Activated naive CD4-positive, alpha-beta T cell treated with anti-CD3 and anti-CD28 coated beads for 36 hours (primary cell): ENCODE results near the gene SLC25A26. TPM values are rescaled to one million over a fixed set of nuclear protein-coding genes. Genes with fewer than 3 reads are reported as not detected.
A peak's percentile ranks its signal among the peaks of the same experiment; 100 is the strongest.

Source experiments
- CTCF ChIA-PET: fragments of 350-600 bp; sonication (Branson Sonifier 250); formaldehyde crosslinking; loops from one replicate; lab custom pipeline; 2021; ENCODE audit warnings: antibody characterized with exemption; lab: Charles Lee
- DNase-seq: peaks from one replicate; pipeline ENCODE4 v3.0.0-alpha.2; 2020
- H3K27ac Mint-ChIP-seq: one replicate; pipeline ENCODE4 v1.8.0; 2021; ENCODE audit warnings: mild to moderate bottlenecking, mixed read lengths
- H3K27me3 Mint-ChIP-seq: one replicate; pipeline ENCODE4 v1.8.0; 2021; ENCODE audit warnings: low read depth, mixed read lengths
- H3K36me3 Mint-ChIP-seq: one replicate; pipeline ENCODE4 v1.8.0; 2021; ENCODE audit warnings: low read depth, mixed read lengths
- H3K4me1 Mint-ChIP-seq: one replicate; pipeline ENCODE4 v1.8.0; 2021; ENCODE audit warnings: low read depth, mixed read lengths
- H3K4me3 Mint-ChIP-seq: one replicate; pipeline ENCODE4 v1.8.0; 2021; ENCODE audit warnings: mild to moderate bottlenecking, moderate library complexity, mixed read lengths
- H3K9me3 Mint-ChIP-seq: one replicate; pipeline ENCODE4 v1.8.0; 2021; ENCODE audit warnings: mixed read lengths
- intact Hi-C: fragments of 100-400 bp; cut with micrococcal nuclease; formaldehyde crosslinking; loops from one replicate; pipeline ENCODE4 v1.15.1; 2023
- total RNA-seq, 2 experiments: library from RNA; stranded (reverse); gene quantifications; one replicate each; pipeline ENCODE4 v1.2.3, GENCODE V29; 2021

Gene SLC25A26
- total RNA-seq, 2 experiments from 2014 or later, result 25.3 to 26.3 TPM

DNA sequence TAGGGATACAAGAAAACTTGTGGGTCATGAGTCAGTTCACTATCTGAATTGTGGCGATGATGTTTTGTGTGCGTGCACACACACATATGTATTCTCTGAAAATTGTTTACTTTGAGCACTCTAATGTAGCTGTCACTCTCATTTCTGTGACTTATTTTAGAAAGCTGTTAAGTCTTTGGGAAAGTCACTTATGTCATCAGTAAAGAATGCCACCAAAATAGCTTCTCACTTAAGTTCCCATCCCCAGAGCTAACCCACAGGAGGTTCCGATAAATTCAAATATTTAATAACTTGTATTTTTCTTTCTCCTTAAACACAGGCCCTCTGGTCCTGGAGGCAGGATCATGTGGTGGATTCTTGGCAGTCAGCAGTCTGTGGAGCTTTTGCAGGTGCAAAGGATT is 141.7 kb downstream of the SLC25A26 start:
- intact Hi-C loops, result no loop called here
- H3K27ac Mint-ChIP-seq, result no peak overlapping the region
- DNase-seq, result no peak
- no peaks in the 10 kb centered on the region for H3K9me3 Mint-ChIP-seq
- H3K36me3 Mint-ChIP-seq, result peaks cover 3% of the 10 kb centered on the region
- H3K4me1 Mint-ChIP-seq, result no peaks in the 10 kb centered on the region
- H3K4me3 Mint-ChIP-seq, result no peak overlapping the region
- CTCF ChIA-PET, result interaction anchor here (0.6 kb wide), 1 partner anchor 238 kb away, joined by 3 read pairs; no protein-coding TSS in a partner anchor
- no peaks in the 10 kb centered on the region for H3K27me3 Mint-ChIP-seq

DNA sequence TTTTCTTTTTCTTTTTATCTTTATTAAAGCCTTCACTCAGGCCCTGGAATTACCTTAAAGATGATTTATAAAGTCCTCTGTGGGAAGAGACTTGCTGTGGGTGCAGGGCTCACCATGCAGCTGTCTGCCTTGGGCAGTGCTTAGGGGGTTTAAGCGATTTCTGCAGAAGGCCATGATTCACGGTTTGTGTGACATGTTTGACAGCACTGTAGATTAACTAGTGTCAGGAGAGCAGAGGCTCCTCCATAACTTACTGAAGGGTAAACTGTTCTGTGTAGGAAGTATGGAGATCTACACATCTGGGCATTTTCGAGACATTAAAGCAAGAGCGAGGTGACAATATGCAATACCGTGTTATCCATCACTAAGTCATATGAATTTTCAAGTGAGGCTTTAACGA is 142.3 kb downstream of the SLC25A26 start:
- no peak for DNase-seq
- Mint-ChIP-seq H3K27ac (no peak overlapping the region), H3K27me3 (no peaks in the 10 kb centered on the region), H3K4me1 (no peaks in the 10 kb centered on the region), H3K9me3 (no peaks in the 10 kb centered on the region), H3K4me3 (no peak overlapping the region), H3K36me3 (peaks cover 3% of the 10 kb centered on the region)
- CTCF ChIA-PET, result no interaction called here
- intact Hi-C loops, result no loop called here

DNA sequence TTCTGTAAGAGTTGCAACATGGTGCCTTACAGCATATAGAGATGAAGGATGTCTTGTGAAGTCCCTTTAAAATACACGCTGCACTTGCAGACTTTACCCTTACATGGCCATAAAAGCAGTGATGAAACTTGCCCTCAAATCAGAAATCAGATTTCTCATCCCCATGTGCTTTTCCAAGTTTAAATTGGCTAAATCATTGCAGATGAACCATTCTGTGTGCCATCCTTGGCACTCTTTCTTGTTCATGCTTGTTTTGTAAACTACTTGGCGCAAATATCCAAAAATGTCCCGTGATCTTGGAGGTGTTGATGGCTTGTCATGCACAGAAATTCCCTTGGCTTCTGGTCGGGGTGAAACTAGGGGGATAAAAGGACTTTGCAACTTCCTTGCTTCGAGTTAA is 144.3 kb downstream of the SLC25A26 start:
- CTCF ChIA-PET, result no interaction called here
- H3K4me3 Mint-ChIP-seq, result no peak overlapping the region
- H3K4me1 Mint-ChIP-seq, result no peaks in the 10 kb centered on the region
- H3K9me3 Mint-ChIP-seq, result no peaks in the 10 kb centered on the region
- DNase-seq, result no peak
- intact Hi-C loops, result no loop called here
- peaks cover 4% of the 10 kb centered on the region for H3K36me3 Mint-ChIP-seq
- H3K27me3 Mint-ChIP-seq, result no peaks in the 10 kb centered on the region
- no peak overlapping the region for H3K27ac Mint-ChIP-seq

DNA sequence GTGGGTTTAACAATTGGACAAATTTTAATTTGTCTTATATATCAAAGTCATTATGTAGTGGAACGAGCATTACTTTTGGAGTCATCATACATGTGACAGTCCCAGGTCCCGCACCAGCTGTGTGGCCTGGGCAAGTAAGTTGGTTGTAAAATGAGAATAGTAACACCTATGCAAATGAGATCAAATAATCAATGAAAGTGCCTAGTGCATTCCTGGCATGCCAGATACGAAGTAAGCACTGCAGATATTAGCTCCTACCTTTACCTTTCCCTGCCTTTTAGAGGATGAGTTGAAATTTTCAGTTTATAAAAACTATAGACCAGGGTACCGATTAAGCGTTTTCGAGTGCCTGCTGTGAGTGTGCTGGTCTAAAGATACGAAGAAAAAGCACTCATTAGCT is 145.9 kb downstream of the SLC25A26 start:
- no peaks in the 10 kb centered on the region for H3K27me3 Mint-ChIP-seq
- H3K4me1 Mint-ChIP-seq, result no peaks in the 10 kb centered on the region
- intact Hi-C loops, result no loop called here
- CTCF ChIA-PET, result no interaction called here
- H3K36me3 Mint-ChIP-seq, result peaks cover 8% of the 10 kb centered on the region
- H3K4me3 Mint-ChIP-seq, result no peak overlapping the region
- DNase-seq, result no peak
- H3K27ac Mint-ChIP-seq, result no peak overlapping the region
- no peaks in the 10 kb centered on the region for H3K9me3 Mint-ChIP-seq

GRCh38 chr3:66367979-66368378 is 147.2 kb downstream of the SLC25A26 start:
- intact Hi-C loops, result no loop called here
- no peaks in the 10 kb centered on the region for H3K9me3 Mint-ChIP-seq
- H3K27ac Mint-ChIP-seq, result no peak overlapping the region
- DNase-seq, result no peak
- CTCF ChIA-PET, result interaction anchor here (0.6 to 0.7 kb wide), 3 partner anchors 10 to 436 kb away, joined by 3 to 4 read pairs (median 3); no protein-coding TSS in a partner anchor
- H3K4me1 Mint-ChIP-seq, result no peaks in the 10 kb centered on the region
- H3K4me3 Mint-ChIP-seq, result no peak overlapping the region
- no peaks in the 10 kb centered on the region for H3K27me3 Mint-ChIP-seq
- H3K36me3 Mint-ChIP-seq, result peaks cover 9% of the 10 kb centered on the region

DNA sequence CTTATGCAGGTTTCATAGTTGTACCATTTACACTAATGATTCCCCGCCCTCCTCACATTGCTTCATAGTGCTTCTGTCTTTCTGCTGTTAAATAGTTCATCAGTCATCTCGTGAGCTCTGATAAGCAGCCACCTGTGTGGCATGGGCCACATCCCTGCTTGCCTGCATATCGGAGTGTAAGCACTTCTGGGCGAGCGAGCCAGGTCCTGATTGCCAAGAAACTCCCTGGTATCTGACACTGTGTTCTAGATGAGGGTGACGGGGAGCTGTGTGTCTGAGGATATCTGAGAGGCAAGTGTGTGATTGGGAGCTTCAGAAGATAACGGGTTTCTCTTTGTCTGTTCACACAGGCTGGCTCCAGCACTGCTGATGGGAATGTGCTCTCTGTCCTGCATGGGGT is 149.4 kb downstream of the SLC25A26 start:
- intact Hi-C loops, result no loop called here
- Mint-ChIP-seq H3K4me3 (no peak overlapping the region), H3K27ac (no peak overlapping the region), H3K9me3 (no peaks in the 10 kb centered on the region), H3K36me3 (peaks cover 9% of the 10 kb centered on the region), H3K27me3 (no peaks in the 10 kb centered on the region), H3K4me1 (no peaks in the 10 kb centered on the region)
- no peak for DNase-seq
- CTCF ChIA-PET, result no interaction called here

DNA sequence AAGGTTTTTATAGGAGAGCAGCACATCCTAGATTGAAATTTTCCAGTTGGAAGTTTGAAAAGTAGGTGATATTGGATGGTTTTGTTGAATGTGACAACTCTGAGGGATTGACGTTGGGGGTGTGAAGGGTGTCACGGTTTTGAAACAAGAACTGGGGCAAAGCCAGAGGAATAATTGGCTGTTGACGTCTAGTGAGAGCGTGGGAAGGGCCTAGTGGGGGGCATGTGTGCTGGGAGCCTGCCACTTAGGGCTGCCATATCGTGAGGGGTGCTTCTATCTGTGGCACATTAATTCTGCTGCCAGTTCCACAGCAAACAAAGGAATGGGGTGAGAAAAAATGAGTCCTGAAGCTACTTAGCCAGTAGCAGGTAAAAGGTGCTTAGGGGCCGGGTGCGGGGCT is 150.6 kb downstream of the SLC25A26 start:
- no peak for DNase-seq
- Mint-ChIP-seq H3K9me3 (no peaks in the 10 kb centered on the region), H3K27ac (no peak overlapping the region), H3K4me3 (no peak overlapping the region), H3K4me1 (no peaks in the 10 kb centered on the region), H3K36me3 (peaks cover 11% of the 10 kb centered on the region), H3K27me3 (no peaks in the 10 kb centered on the region)
- CTCF ChIA-PET, result interaction anchor here (0.7 kb wide), 1 partner anchor 96 kb away, joined by 3 read pairs; no protein-coding TSS in a partner anchor
- intact Hi-C loops, result no loop called here

- Mint-ChIP-seq H3K27me3 (no peaks in the 10 kb centered on the region), H3K36me3 (peaks cover 20% of the 10 kb centered on the region), H3K27ac (peak overlapping the region; percentile 16), H3K4me1 (peaks cover 4% of the 10 kb centered on the region), H3K4me3 (no peak overlapping the region), H3K9me3 (no peaks in the 10 kb centered on the region)
- CTCF ChIA-PET, result interaction anchor here (1.1 kb wide), 1 partner anchor 96 kb away, joined by 4 read pairs; no protein-coding TSS in a partner anchor
- DNase-seq, result peak; percentile 56
- intact Hi-C loops, result loop anchor here (1.0 kb wide), 1 partner anchor 97 kb away; no protein-coding TSS in a partner anchor
Observed at GRCh38 chr3:66372681-66373350, 152.0 kb downstream of the SLC25A26 start.

- Mint-ChIP-seq H3K9me3 (no peaks in the 10 kb centered on the region), H3K4me1 (peaks cover 11% of the 10 kb centered on the region), H3K36me3 (peaks cover 47% of the 10 kb centered on the region), H3K27me3 (no peaks in the 10 kb centered on the region), H3K27ac (no peak overlapping the region), H3K4me3 (no peak overlapping the region)
- no peak for DNase-seq
- CTCF ChIA-PET, result no interaction called here
- intact Hi-C loops, result no loop called here
Observed at GRCh38 chr3:66376568-66376967, 155.8 kb downstream of the SLC25A26 start.

DNA sequence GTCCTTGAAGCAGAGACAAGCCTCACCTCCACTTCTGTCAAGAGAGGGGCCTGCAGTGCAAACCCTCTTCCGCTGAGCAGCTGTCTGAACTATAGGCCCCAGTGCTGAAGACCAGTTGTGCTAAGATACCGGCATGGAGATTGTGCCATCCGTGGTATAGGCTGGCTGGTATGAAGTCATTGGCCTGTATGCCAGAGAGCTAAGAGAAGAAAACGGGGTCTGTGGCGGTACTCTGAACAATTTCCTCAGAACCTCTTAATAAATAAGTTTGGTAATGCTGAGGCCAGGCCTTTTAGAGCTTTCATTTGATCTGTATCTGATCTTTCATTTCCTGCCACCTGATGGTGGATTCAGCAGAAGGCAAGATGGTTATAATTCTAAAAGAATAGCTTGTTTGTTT is 157.0 kb downstream of the SLC25A26 start:
- H3K4me3 Mint-ChIP-seq, result no peak overlapping the region
- H3K27ac Mint-ChIP-seq, result peak overlapping the region; percentile 59
- H3K4me1 Mint-ChIP-seq, result peaks cover 11% of the 10 kb centered on the region
- H3K36me3 Mint-ChIP-seq, result peaks cover 53% of the 10 kb centered on the region
- CTCF ChIA-PET, result interaction anchor here (0.6 to 2.0 kb wide), 18 partner anchors 10 to 555 kb away, joined by 3 to 11 read pairs (median 4); no protein-coding TSS in a partner anchor
- no peaks in the 10 kb centered on the region for H3K27me3 Mint-ChIP-seq
- DNase-seq, result no peak
- no peaks in the 10 kb centered on the region for H3K9me3 Mint-ChIP-seq
- intact Hi-C loops, result loop anchor here (1.0 kb wide), 1 partner anchor 101 kb away; no protein-coding TSS in a partner anchor

DNA sequence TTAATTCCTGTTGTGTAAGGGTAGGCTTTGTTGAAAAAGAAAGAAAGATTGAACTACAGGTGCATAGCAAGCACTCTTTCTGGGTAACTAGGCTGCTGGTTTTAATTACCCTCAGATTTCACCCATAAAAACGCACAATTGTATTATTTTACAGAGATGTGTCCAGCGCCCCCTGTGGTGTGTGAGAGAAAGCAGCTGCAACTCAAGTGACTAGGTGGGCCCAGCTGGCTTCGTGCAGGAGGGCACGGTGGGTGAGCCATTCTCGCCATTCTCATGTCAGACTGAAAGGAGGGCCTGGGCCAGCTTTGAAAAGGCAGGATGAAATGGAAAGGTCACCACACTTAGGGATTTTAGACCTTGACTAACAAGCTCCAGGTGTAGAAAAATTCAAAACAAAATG is 157.5 kb downstream of the SLC25A26 start:
- DNase-seq, result peak; percentile 47
- intact Hi-C loops, result loop anchor here (1.0 kb wide), 1 partner anchor 102 kb away; no protein-coding TSS in a partner anchor
- CTCF ChIA-PET, result interaction anchor here (0.6 to 2.0 kb wide), 20 partner anchors 9 to 555 kb away, joined by 3 to 11 read pairs (median 4); no protein-coding TSS in a partner anchor
- Mint-ChIP-seq H3K4me3 (no peak overlapping the region), H3K27me3 (no peaks in the 10 kb centered on the region), H3K27ac (peak overlapping the region; percentile 59), H3K36me3 (peaks cover 56% of the 10 kb centered on the region), H3K4me1 (peaks cover 11% of the 10 kb centered on the region), H3K9me3 (no peaks in the 10 kb centered on the region)

GRCh38 chr3:66379565-66379964 is 158.8 kb downstream of the SLC25A26 start:
- Mint-ChIP-seq H3K27me3 (no peaks in the 10 kb centered on the region), H3K27ac (no peak overlapping the region), H3K9me3 (no peaks in the 10 kb centered on the region), H3K4me3 (no peak overlapping the region), H3K4me1 (peaks cover 11% of the 10 kb centered on the region), H3K36me3 (peaks cover 69% of the 10 kb centered on the region)
- CTCF ChIA-PET, result interaction anchor here (0.7 kb wide), 1 partner anchor 500 kb away, joined by 3 read pairs; no protein-coding TSS in a partner anchor
- DNase-seq, result no peak
- intact Hi-C loops, result no loop called here
